Urinary bladder (tissue), 4 donors: ENCODE data around the gene SLC2A11. TPM values are rescaled to one million over a fixed set of nuclear protein-coding genes. Genes with fewer than 3 reads are reported as not detected.
"Not testable (repeated sequence)": the region's sequence is repeated elsewhere in the genome, so short reads cannot be mapped to it uniquely, and the experiment has no call there.

Source experiments
- DNase-seq: peaks from one replicate; pipeline ENCODE4 v3.0.0-alpha.2; 2015; ENCODE audit errors: extremely low spot score
- H3K27ac ChIP-seq: one replicate; pipeline ENCODE4 v1.5.1; 2013; ENCODE audit warnings: low read depth, mild to moderate bottlenecking, moderate library complexity
- H3K36me3 ChIP-seq: one replicate; pipeline ENCODE4 v1.6.1; 2013; ENCODE audit warnings: mild to moderate bottlenecking, moderate library complexity; ENCODE audit not compliant: insufficient read depth
- H3K4me1 ChIP-seq: one replicate; pipeline ENCODE4 v1.6.1; 2013; ENCODE audit warnings: mild to moderate bottlenecking, moderate library complexity; ENCODE audit not compliant: insufficient read depth
- H3K4me3 ChIP-seq: one replicate; pipeline ENCODE4 v1.5.1; 2013; ENCODE audit warnings: low read depth, low read length
- WGBS: extraction: QIAGEN DNeasy Blood & Tissue Kit; methylation state at CpG from one replicate; pipeline ENCODE4 v1.1.7; 2013; 5-methylcytosine and 5-hydroxymethylcytosine counted together
- polyA plus RNA-seq: library from polyadenylated mRNA; stranded (reverse); fragments of 200-250 nt; gene quantifications from one replicate; pipeline ENCODE4 v1.2.3, GENCODE V29; 2013
- total RNA-seq: library from RNA; depleted of rRNA; stranded (reverse); fragments of >200 nt; gene quantifications from one replicate; pipeline ENCODE4 v1.2.3, GENCODE V29; 2014
- donor health status: healthy with polysubstance abuse.
- donor health status: healthy.

Gene SLC2A11
- total and polyA plus RNA-seq, 2 donors, result 12.0 to 13.0 TPM

- Histone ChIP-seq H3K36me3 (peaks cover 3% of the 10 kb centered on the region), H3K27ac (peak within 1 kb of the TSS; percentile 99), H3K4me1 (no peaks in the 10 kb centered on the region), H3K4me3 (peak within 1 kb of the TSS; percentile 70)
- peak; percentile 83 for DNase-seq
- WGBS, result under 1% methylated on average over 72 of the region's 72 CpGs
These were observed 36.5 kb downstream of the SLC2A11 start, which contains the start of gene MIF for GRCh38 chr22:23893945-23894709. Gene MIF, plus strand, starts transcription at chr22:23894383. Its CDS starts 92 bp downstream, at chr22:23894475.

GRCh38 chr22:23894710-23895598 lies 37.3 kb downstream of the SLC2A11 start:
- Histone ChIP-seq H3K4me1 (no peaks in the 10 kb centered on the region), H3K27ac (peak overlapping the region; percentile 99), H3K36me3 (peaks cover 3% of the 10 kb centered on the region), H3K4me3 (peak overlapping the region; percentile 70)
- peak; percentile 36 for DNase-seq
- 2% methylated on average over 79 of the region's 79 CpGs for WGBS

DNA sequence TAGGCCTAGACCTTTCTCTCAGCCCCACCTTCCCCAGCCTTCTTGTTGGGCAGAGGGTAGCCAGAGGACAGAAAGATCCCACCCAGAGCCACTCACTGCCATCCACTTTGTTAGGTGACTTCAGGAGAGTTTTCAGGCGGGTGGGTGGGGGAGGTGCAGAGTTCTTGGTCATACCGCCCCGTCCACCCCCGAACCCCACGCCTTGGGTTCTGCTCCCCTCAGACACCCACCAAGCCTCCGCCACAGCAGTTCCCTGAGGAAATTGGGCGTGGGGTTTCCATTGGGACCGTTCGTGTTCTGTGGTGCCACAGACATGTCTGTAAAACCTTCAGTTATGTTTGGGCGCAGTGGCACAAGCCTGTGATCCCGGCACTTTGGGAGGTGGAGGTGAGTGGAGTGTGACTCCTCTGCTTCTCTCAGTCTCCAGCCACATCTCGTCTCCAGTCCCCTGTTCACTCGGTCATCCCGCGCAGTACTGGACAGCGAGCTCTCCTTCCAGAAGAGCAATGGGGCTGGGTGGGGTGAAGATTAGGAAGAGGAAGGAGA lies 38.0 kb downstream of the SLC2A11 start:
- no peak overlapping the region for H3K27ac ChIP-seq
- H3K36me3 ChIP-seq, result peaks cover 3% of the 10 kb centered on the region
- H3K4me3 ChIP-seq, result peak overlapping the region; percentile 70
- no peak for DNase-seq
- 84% methylated on average over 16 of the region's 16 CpGs for WGBS
- no peaks in the 10 kb centered on the region for H3K4me1 ChIP-seq

DNA sequence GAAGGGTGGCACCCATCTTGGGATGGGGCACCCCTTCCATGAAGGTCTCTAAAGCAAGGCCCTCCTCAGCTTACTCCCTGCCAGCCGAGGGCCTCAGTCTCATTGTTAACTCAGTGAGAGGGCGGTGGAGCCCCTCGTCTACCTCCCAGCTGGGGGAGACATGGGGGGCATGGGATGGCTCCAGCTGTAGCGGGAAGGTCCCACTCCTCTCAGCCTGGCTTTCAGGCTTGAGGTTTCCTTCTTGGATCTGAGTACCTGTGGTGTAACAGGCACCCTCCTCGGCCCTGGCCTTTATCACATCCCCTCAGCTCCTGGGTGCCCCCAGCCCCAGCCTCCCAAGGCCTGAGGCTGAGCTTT lies 38.5 kb downstream of the SLC2A11 start:
- peaks cover 3% of the 10 kb centered on the region for H3K36me3 ChIP-seq
- 90% methylated on average over 5 of the region's 5 CpGs for WGBS
- no peaks in the 10 kb centered on the region for H3K4me1 ChIP-seq
- H3K4me3 ChIP-seq, result no peak overlapping the region
- no peak overlapping the region for H3K27ac ChIP-seq
- DNase-seq, result no peak

GRCh38 chr22:23896523-23897186 lies 39.0 kb downstream of the SLC2A11 start:
- DNase-seq, result no peak
- Histone ChIP-seq H3K27ac (no peak overlapping the region), H3K36me3 (peaks cover 3% of the 10 kb centered on the region), H3K4me1 (no peaks in the 10 kb centered on the region), H3K4me3 (no peak overlapping the region)
- WGBS, result 88% methylated on average over 8 of the region's 8 CpGs

DNA sequence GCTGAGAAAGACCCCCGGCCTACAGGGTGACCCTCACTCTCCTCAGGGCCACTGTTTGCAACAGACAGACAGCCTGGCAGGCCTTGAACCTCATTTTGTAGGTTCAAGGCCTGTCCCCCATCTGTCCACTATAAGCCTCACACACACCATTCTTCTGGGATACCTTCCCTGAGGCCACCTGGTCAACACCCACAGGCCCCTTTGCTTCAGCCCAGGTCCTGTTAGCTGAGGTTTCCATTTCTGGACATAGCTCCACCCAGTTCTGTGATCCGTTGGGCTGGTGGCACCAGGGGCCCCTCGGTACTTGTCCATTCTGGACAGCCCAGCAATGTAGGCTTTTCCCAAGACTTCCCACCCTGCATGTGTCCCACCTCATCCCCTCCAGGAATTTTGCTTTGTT lies 39.6 kb downstream of the SLC2A11 start:
- H3K4me1 ChIP-seq, result no peaks in the 10 kb centered on the region
- DNase-seq, result no peak
- no peak overlapping the region for H3K4me3 ChIP-seq
- no peak overlapping the region for H3K27ac ChIP-seq
- H3K36me3 ChIP-seq, result peaks cover 3% of the 10 kb centered on the region
- WGBS, result 85% methylated on average over 3 of the region's 3 CpGs

- Histone ChIP-seq H3K4me1 (no peaks in the 10 kb centered on the region), H3K4me3 (no peak overlapping the region), H3K27ac (no peak overlapping the region), H3K36me3 (peaks cover 3% of the 10 kb centered on the region)
- no peak for DNase-seq
- 77% methylated on average over 8 of the region's 8 CpGs for WGBS
These were observed 40.6 kb downstream of the SLC2A11 start for GRCh38 chr22:23898006-23898974.

GRCh38 chr22:23899042-23899745 lies 41.5 kb downstream of the SLC2A11 start:
- WGBS, result 74% methylated on average over 6 of the region's 6 CpGs
- DNase-seq, result no peak
- H3K4me1 ChIP-seq, result no peaks in the 10 kb centered on the region
- no peak overlapping the region for H3K27ac ChIP-seq
- no peak overlapping the region for H3K4me3 ChIP-seq
- H3K36me3 ChIP-seq, result peaks cover 3% of the 10 kb centered on the region

- 73% methylated on average over 4 of the region's 4 CpGs for WGBS
- H3K36me3 ChIP-seq, H3K4me3 ChIP-seq, DNase-seq, H3K27ac ChIP-seq, H3K4me1 ChIP-seq: not testable (repeated sequence)
These were observed 42.6 kb downstream of the SLC2A11 start for GRCh38 chr22:23900227-23900626.

DNA sequence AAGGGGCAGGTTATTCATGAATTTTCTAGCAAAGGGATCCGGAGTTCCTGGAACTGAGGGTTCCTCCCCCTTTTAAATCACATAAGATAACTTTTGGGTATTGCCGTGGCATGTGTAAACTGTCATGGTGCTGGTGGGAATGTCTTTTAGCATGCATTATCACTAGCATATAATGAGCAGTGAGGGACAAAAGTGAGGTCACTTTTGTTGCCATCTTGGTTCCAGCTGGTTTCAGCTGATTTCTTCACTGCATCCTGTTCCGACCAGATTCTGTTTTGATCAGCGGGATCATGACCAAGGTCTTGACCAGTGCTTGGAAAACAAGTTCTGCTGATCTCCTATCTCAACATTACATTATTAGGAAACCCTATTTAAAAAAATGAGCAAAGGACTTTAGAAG lies 43.9 kb downstream of the SLC2A11 start:
- DNase-seq, result no peak
- Histone ChIP-seq H3K27ac (no peak overlapping the region), H3K36me3 (peaks cover 3% of the 10 kb centered on the region), H3K4me1 (no peaks in the 10 kb centered on the region), H3K4me3 (no peak overlapping the region)
- 84% methylated on average over 4 of the region's 4 CpGs for WGBS

DNA sequence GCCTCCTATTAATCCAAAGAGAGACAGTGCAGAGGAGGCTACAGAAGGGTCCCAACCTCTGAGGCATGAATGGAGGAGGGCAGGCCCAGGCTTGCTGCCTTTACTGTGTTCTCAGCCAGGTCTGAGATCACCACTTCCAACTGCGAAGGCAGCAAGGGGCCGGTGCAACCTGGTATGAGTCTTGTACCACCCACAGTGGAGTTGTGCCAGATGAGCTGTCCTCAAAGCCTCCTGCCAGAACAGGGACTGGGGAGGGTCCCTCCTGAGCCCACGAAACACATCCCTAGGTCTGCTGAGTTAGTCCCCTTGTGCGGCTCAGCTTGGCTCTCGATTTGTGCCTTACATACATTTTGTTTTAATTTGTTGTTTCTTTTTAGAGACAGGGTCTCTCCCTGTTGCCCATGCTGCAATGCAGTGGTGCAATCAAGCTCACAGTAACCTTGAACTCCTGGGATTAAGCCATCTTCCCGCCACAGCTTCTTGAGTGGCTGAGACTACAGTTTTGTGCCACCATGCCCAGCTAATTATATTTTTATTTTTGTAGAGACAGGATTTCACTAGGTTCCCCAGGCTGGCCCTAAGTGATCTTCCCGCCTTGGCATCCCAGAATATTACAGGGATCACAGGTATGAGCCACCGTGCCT lies 45.8 kb downstream of the SLC2A11 start:
- Histone ChIP-seq H3K36me3 (no peaks in the 10 kb centered on the region), H3K27ac (no peak overlapping the region), H3K4me3 (no peak overlapping the region), H3K4me1 (no peaks in the 10 kb centered on the region)
- WGBS, result 85% methylated on average over 8 of the region's 8 CpGs
- DNase-seq, result peak; percentile 29
